HepG2 (cell line): Measurements from ENCODE around the gene SLC12A9. TPM values are rescaled to one million over a fixed set of nuclear protein-coding genes. Genes with fewer than 3 reads are reported as not detected.

Experiments used
- ASH2L ChIP-seq: fragments of 300-600, 200-600 bp; sonication (generic); IDR thresholded peaks from 2 replicates; pipeline ENCODE4 v1.7.0; 2017; ENCODE audit warnings: low read depth, mild to moderate bottlenecking, moderate library complexity, mixed read lengths, low read length; ENCODE audit not compliant: insufficient read length
- ATF4 ChIP-seq, 2 experiments: fragments of 450-650 bp in 1 of 2; sonication (generic) in 1 of 2; formaldehyde crosslinking; IDR thresholded peaks; 2 replicates each; pipeline versions ENCODE4 v1.5.0 to v1.8.0; 2020 to 2022; ENCODE audit warnings: mild to moderate bottlenecking in 1 of 2, missing genetic modification reagents in 1 of 2
- FOXC1 ChIP-seq: sonication (generic); formaldehyde crosslinking; IDR thresholded peaks from 2 replicates; pipeline ENCODE4 v1.8.0; 2022; ENCODE audit warnings: mild to moderate bottlenecking, missing genetic modification reagents, borderline replicate concordance
- HNF1B ChIP-seq: sonication (generic); formaldehyde crosslinking; IDR thresholded peaks from 2 replicates; pipeline ENCODE4 v1.5.1; 2020; ENCODE audit warnings: mild to moderate bottlenecking, moderate library complexity, missing genetic modification reagents
- HOXD1 ChIP-seq: sonication (generic); formaldehyde crosslinking; IDR thresholded peaks from 2 replicates; pipeline ENCODE4 v1.5.0; 2020; ENCODE audit warnings: missing genetic modification reagents
- KDM3A ChIP-seq: IDR thresholded peaks from 2 replicates; pipeline ENCODE4 v1.6.1; 2018; ENCODE audit warnings: low read depth, missing compliant biosample characterization
- KLF13 ChIP-seq: sonication (generic); formaldehyde crosslinking; IDR thresholded peaks from 2 replicates; pipeline ENCODE4 v1.4.0; 2020; ENCODE audit warnings: mild to moderate bottlenecking, missing genetic modification reagents
- LCORL ChIP-seq, 2 experiments: fragments of 450-650 bp in 1 of 2; sonication (generic) in 1 of 2; formaldehyde crosslinking in 1 of 2; IDR thresholded peaks; 2 replicates each; pipeline versions ENCODE4 v1.5.0 to v1.6.1; 2017 to 2020; ENCODE audit warnings: antibody characterized with exemption in 1 of 2, missing genetic modification reagents in 1 of 2
- NR2F6 ChIP-seq, 2 experiments: IDR thresholded peaks; 2 replicates each; pipeline ENCODE4 v1.6.1; 2016; ENCODE audit warnings: antibody characterized with exemption in 1 of 2, mild to moderate bottlenecking in 1 of 2
- PAF1 ChIP-seq: IDR thresholded peaks from 2 replicates; pipeline ENCODE4 v1.6.1; 2016; ENCODE audit warnings: missing genetic modification reagents, missing compliant biosample characterization
- PATZ1 ChIP-seq: sonication (generic); formaldehyde crosslinking; IDR thresholded peaks from 2 replicates; pipeline ENCODE4 v1.4.0; 2020; ENCODE audit warnings: missing genetic modification reagents
- RAD21 ChIP-seq: fragments of 450-650 bp; formaldehyde crosslinking; IDR thresholded peaks from 2 replicates; pipeline ENCODE4 v1.5.0; 2020; ENCODE audit warnings: mild to moderate bottlenecking
- RBM22 ChIP-seq: fragments of 200-400 bp; formaldehyde crosslinking; optimal IDR thresholded peaks from 2 replicates; pipeline ENCODE3; 2017; ENCODE audit warnings: mild to moderate bottlenecking, low read length, moderate library complexity
- SAP130 ChIP-seq: IDR thresholded peaks from 2 replicates; pipeline ENCODE4 v1.6.1; 2016; ENCODE audit warnings: low read depth
- ZBTB39 ChIP-seq: sonication (generic); formaldehyde crosslinking; IDR thresholded peaks from 2 replicates; pipeline ENCODE4 v1.5.0; 2020; ENCODE audit warnings: missing genetic modification reagents
- ZNF556 ChIP-seq: sonication (generic); formaldehyde crosslinking; IDR thresholded peaks from 2 replicates; pipeline ENCODE4 v1.4.0; 2020; ENCODE audit warnings: mild to moderate bottlenecking, missing genetic modification reagents, borderline replicate concordance
- ZNF597 ChIP-seq: sonication (generic); formaldehyde crosslinking; IDR thresholded peaks from 2 replicates; pipeline ENCODE4 v1.5.0; 2020; ENCODE audit warnings: missing genetic modification reagents
- ZNF740 ChIP-seq: sonication (generic); formaldehyde crosslinking; IDR thresholded peaks from 2 replicates; pipeline ENCODE4 v1.4.0; 2020; ENCODE audit warnings: missing genetic modification reagents
- ZNF781 ChIP-seq: sonication (generic); formaldehyde crosslinking; IDR thresholded peaks from 2 replicates; pipeline ENCODE4 v1.5.1; 2020; ENCODE audit warnings: borderline replicate concordance, mild to moderate bottlenecking, missing genetic modification reagents; ENCODE audit errors: not compliant biosample characterization
- ZNF891 ChIP-seq: sonication (generic); formaldehyde crosslinking; IDR thresholded peaks from 2 replicates; pipeline ENCODE4 v1.5.0; 2020; ENCODE audit warnings: mild to moderate bottlenecking, missing genetic modification reagents
- polyA plus RNA-seq, 8 experiments: library from polyadenylated mRNA; depleted of rRNA in 3 of 8; stranded (reverse) in 7 of 8; unstranded in 1 of 8; fragments of >200 nt; fragmentation: Illumina TruSeq in 4 of 8; extraction: Trizol in 4 of 8; gene quantifications; 2 replicates each; pipeline versions ENCODE4 v1.2.1 to v1.2.3, GENCODE V29; 2011 to 2016; ENCODE audit warnings: low read depth in 4 of 8, missing spikeins in 1 of 8, mixed read lengths in 1 of 8; ENCODE audit not compliant: insufficient read depth in 1 of 8
- total RNA-seq, 5 experiments: library from RNA; depleted of rRNA; stranded (reverse); fragments of >200 nt; fragmentation: Illumina TruSeq; extraction: Trizol; gene quantifications; 2 replicates each; pipeline ENCODE4 v1.2.3, GENCODE V29; 2016; ENCODE audit warnings: low read depth in 1 of 5

SLC12A9 gene
- total and polyA plus RNA-seq, 2 of the 13 experiments (the other 11 are each of a cell fraction or from before 2014, with no cell fraction given), result 8.7 to 16.6 TPM

GRCh38 chr7:100825751-100826513, 26.6 kb upstream of the SLC12A9 start (continued):
- no peak for TF ChIP-seq ZBTB39 (CRISPR knock-in tag)
- no peak for TF ChIP-seq NR2F6 (IDR thresholded peaks at IDR 0.05)
- TF ChIP-seq NR2F6 (CRISPR knock-in tag; IDR thresholded peaks at IDR 0.05), result no peak
- TF ChIP-seq HOXD1, result no peak
- peak; percentile 70 for TF ChIP-seq ZNF781 (CRISPR knock-in tag)
- no peak for TF ChIP-seq ATF4 (CRISPR knock-in tag; IDR thresholded peaks at IDR 0.05)
- 0 out of 2 replicates have a peak, but pooled peaks have one; percentile 17 for TF ChIP-seq PATZ1 (CRISPR knock-in tag)
- 0 out of 2 replicates have a peak, but pooled peaks have one; percentile 63 for TF ChIP-seq ZNF891 (CRISPR knock-in tag)
- peak; percentile 23; the same call in 1 of the 2 replicates for TF ChIP-seq HNF1B (CRISPR knock-in tag)
- TF ChIP-seq FOXC1, result 0 out of 2 replicates have a peak, but pooled peaks have one; percentile 20
- no peak for TF ChIP-seq ZNF597 (CRISPR knock-in tag)
- TF ChIP-seq LCORL (IDR thresholded peaks at IDR 0.05), result no peak
- TF ChIP-seq LCORL (CRISPR knock-in tag; IDR thresholded peaks at IDR 0.05), result 0 out of 2 replicates have a peak, but pooled peaks have one; percentile 25
- TF ChIP-seq ZNF556, result peak; percentile 33; the same call in 1 of the 2 replicates
- TF ChIP-seq KLF13 (CRISPR knock-in tag), result no peak
- peak; percentile 32; the same call in 1 of the 2 replicates for TF ChIP-seq RAD21 (CRISPR knock-in tag)
- no peak for TF ChIP-seq RBM22
- no peak for TF ChIP-seq KDM3A (CRISPR knock-in tag)
- peak; percentile 40; the same call in 1 of the 2 replicates for TF ChIP-seq ZNF740
- peak; percentile 1 for TF ChIP-seq ASH2L
- TF ChIP-seq SAP130 (CRISPR knock-in tag), result peak; percentile 29; the same call in 1 of the 2 replicates
- no peak for TF ChIP-seq PAF1 (CRISPR knock-in tag)
